ENCODE data around the gene PAPSS1. TPM values are rescaled to one million over a fixed set of nuclear protein-coding genes. Genes with fewer than 3 reads are reported as not detected.

The PAPSS1 gene
- total and polyA plus RNA-seq, 2 of the 8 experiments (the other 6 are each of a cell fraction or from before 2014, with no cell fraction given), result 79.2 to 98.5 TPM

DNA sequence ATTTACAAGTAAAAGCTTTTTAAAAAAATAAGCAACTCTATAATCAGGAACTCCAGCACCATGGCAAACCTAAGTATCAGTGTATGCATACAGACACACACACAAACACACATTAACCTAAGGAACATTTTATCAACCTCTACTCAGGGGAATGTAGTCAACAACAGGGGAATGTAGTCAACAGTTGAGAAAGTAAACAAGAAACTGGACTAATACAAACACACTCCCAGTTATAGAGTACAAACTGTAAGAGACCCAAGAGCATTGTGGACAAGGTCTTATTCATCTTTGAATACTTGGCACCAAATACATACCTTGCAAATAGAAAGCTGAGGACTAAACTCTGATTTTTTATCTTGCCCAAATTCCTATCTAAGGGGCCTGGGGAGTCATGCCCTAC, 36.2 kb downstream of the PAPSS1 start (continued):
- no peak for TF ChIP-seq RBBP5 (IDR thresholded peaks at IDR 0.05; ENCODE audit: borderline replicate concordance, low read depth, low read length)
- TF ChIP-seq EZH2 (IDR thresholded peaks at IDR 0.05; ENCODE audit: low read depth, low read length, severe bottlenecking), result no peak
- no peak for TF ChIP-seq POLR2AphosphoS5 (IDR thresholded peaks at IDR 0.05; ENCODE audit: low read depth, low read length)

All from H1 (cell line).